Retinal pigment epithelial cell (primary cell): ENCODE data around the gene PHF13.

ENCODE experiments used
- DNase-seq: peaks from one replicate; pipeline ENCODE4 v3.0.0-alpha.2; 2010; ENCODE audit warnings: low read depth
- H3K4me3 ChIP-seq: 2 replicates; pipeline ENCODE4 v1.5.1; 2011; ENCODE audit warnings: mild to moderate bottlenecking, low read length, control low read depth, moderate library complexity
- TF ChIP-seq, protein P1 (sequence below): conservative IDR thresholded peaks from 2 replicates; pipeline ENCODE4 v1.5.1; 2011; ENCODE audit warnings: low read depth, low read length, control low read depth, inconsistent platforms

PHF13 gene

GRCh38 chr1:6667139-6667538 is 53.6 kb downstream of the PHF13 start:
- H3K4me3 ChIP-seq = no peak overlapping the region
- TF ChIP-seq, protein P1, sequence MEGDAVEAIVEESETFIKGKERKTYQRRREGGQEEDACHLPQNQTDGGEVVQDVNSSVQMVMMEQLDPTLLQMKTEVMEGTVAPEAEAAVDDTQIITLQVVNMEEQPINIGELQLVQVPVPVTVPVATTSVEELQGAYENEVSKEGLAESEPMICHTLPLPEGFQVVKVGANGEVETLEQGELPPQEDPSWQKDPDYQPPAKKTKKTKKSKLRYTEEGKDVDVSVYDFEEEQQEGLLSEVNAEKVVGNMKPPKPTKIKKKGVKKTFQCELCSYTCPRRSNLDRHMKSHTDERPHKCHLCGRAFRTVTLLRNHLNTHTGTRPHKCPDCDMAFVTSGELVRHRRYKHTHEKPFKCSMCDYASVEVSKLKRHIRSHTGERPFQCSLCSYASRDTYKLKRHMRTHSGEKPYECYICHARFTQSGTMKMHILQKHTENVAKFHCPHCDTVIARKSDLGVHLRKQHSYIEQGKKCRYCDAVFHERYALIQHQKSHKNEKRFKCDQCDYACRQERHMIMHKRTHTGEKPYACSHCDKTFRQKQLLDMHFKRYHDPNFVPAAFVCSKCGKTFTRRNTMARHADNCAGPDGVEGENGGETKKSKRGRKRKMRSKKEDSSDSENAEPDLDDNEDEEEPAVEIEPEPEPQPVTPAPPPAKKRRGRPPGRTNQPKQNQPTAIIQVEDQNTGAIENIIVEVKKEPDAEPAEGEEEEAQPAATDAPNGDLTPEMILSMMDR = no peak
- no peak for DNase-seq

- H3K4me3 ChIP-seq = no peak overlapping the region
- no peak for DNase-seq
- TF ChIP-seq, protein P1 = no peak
These were observed 55.0 kb downstream of the PHF13 start for GRCh38 chr1:6668503-6668902.

GRCh38 chr1:6672558-6672957 is 59.0 kb downstream of the PHF13 start:
- DNase-seq = no peak
- TF ChIP-seq, protein P1 = no peak

More at GRCh38 chr1:6672558-6672957, 59.0 kb downstream of the PHF13 start:
- no peak overlapping the region for H3K4me3 ChIP-seq
